Measurements from ENCODE around the gene SCUBE1. TPM values are rescaled to one million over a fixed set of nuclear protein-coding genes. Genes with fewer than 3 reads are reported as not detected.
A peak's percentile ranks its signal among the peaks of the same experiment; 100 is the strongest.

Gene SCUBE1
- total RNA-seq, 1 donor from 2014 or later: 25.9 TPM

- no peak overlapping the region for H3K9ac ChIP-seq
- H3K4me3 ChIP-seq: no peak overlapping the region
- Mint-ChIP-seq H3K4me1 (peaks cover 32% of the 10 kb centered on the region), H3K27ac (no peak overlapping the region), H3K4me3 (no peak overlapping the region), H3K9me3 (no peaks in the 10 kb centered on the region), H3K27me3 (ENCODE audit: insufficient read depth, low read depth) (peaks cover 18% of the 10 kb centered on the region), H3K36me3 (no peaks in the 10 kb centered on the region)
- H3K9me3 ChIP-seq (ENCODE audit: low read depth): no peaks in the 10 kb centered on the region
- no peak overlapping the region for H2AFZ ChIP-seq (replicated peaks)
- peaks cover 22% of the 10 kb centered on the region for H3K4me1 ChIP-seq
- H3K36me3 ChIP-seq: no peaks in the 10 kb centered on the region
- peaks cover 24% of the 10 kb centered on the region for H4K20me1 ChIP-seq (ENCODE audit: low read depth)
- TF ChIP-seq EZH2phosphoT487 (IDR thresholded peaks at IDR 0.05): no peak
- H3K27me3 ChIP-seq: no peaks in the 10 kb centered on the region
- H3F3A ChIP-seq (ENCODE audit: low read depth): peaks cover 16% of the 10 kb centered on the region
- no peak overlapping the region for H3K4me2 ChIP-seq
- DNase-seq (ENCODE audit: low spot score): no peak
- H3K27ac ChIP-seq: no peak overlapping the region
- H3K79me2 ChIP-seq (ENCODE audit: low read depth): no peaks in the 10 kb centered on the region
These were observed 65.1 kb downstream of the SCUBE1 start for GRCh38 chr22:43277987-43278601.

GRCh38 chr22:43277091-43277490 lies 66.1 kb downstream of the SCUBE1 start:
- Histone ChIP-seq H3K36me3 (no peaks in the 10 kb centered on the region), H3K4me3 (no peak overlapping the region), H3K27me3 (no peaks in the 10 kb centered on the region), H3K79me2 (ENCODE audit: low read depth) (no peaks in the 10 kb centered on the region), H3F3A (ENCODE audit: low read depth) (peaks cover 16% of the 10 kb centered on the region), H3K9ac (no peak overlapping the region), H3K9me3 (ENCODE audit: low read depth) (no peaks in the 10 kb centered on the region), H3K4me1 (peaks cover 22% of the 10 kb centered on the region), H3K4me2 (no peak overlapping the region), H4K20me1 (ENCODE audit: low read depth) (peaks cover 31% of the 10 kb centered on the region), H2AFZ (replicated peaks) (no peak overlapping the region), H3K27ac (no peak overlapping the region)
- no peaks in the 10 kb centered on the region for H3K36me3 Mint-ChIP-seq
- H3K4me1 Mint-ChIP-seq: peaks cover 42% of the 10 kb centered on the region
- TF ChIP-seq EZH2 (IDR thresholded peaks at IDR 0.05): no peak
- H3K27me3 Mint-ChIP-seq (ENCODE audit: insufficient read depth, low read depth): peaks cover 22% of the 10 kb centered on the region
- H3K27ac Mint-ChIP-seq: peak overlapping the region; percentile 21
- DNase-seq (ENCODE audit: low spot score): no peak
- H3K4me3 Mint-ChIP-seq: peak overlapping the region; percentile 41
- H3K9me3 Mint-ChIP-seq: no peaks in the 10 kb centered on the region

GRCh38 chr22:43276321-43276720 lies 66.9 kb downstream of the SCUBE1 start:
- Histone ChIP-seq H3K36me3 (no peaks in the 10 kb centered on the region), H3K9me3 (ENCODE audit: low read depth) (no peaks in the 10 kb centered on the region), H3K79me2 (ENCODE audit: low read depth) (no peaks in the 10 kb centered on the region), H3K27me3 (no peaks in the 10 kb centered on the region), H3F3A (ENCODE audit: low read depth) (peaks cover 16% of the 10 kb centered on the region), H2AFZ (replicated peaks) (no peak overlapping the region), H3K27ac (no peak overlapping the region), H4K20me1 (ENCODE audit: low read depth) (peaks cover 37% of the 10 kb centered on the region), H3K4me3 (no peak overlapping the region), H3K4me1 (peaks cover 22% of the 10 kb centered on the region), H3K9ac (no peak overlapping the region), H3K4me2 (no peak overlapping the region)
- no peak for DNase-seq (ENCODE audit: low spot score)
- H3K9me3 Mint-ChIP-seq: no peaks in the 10 kb centered on the region
- H3K36me3 Mint-ChIP-seq: no peaks in the 10 kb centered on the region
- peaks cover 47% of the 10 kb centered on the region for H3K4me1 Mint-ChIP-seq
- no peak for TF ChIP-seq EZH2phosphoT487 (IDR thresholded peaks at IDR 0.05)
- TF ChIP-seq CTCF (IDR thresholded peaks at IDR 0.05): no peak
- no peak for TF ChIP-seq EZH2 (IDR thresholded peaks at IDR 0.05)
- H3K27ac Mint-ChIP-seq: peak overlapping the region; percentile 54
- H3K27me3 Mint-ChIP-seq (ENCODE audit: insufficient read depth, low read depth): peaks cover 17% of the 10 kb centered on the region
- no peak overlapping the region for H3K4me3 Mint-ChIP-seq

- peak overlapping the region; percentile 2 for H3K4me3 Mint-ChIP-seq
- DNase-seq (ENCODE audit: low spot score): peak; percentile 51
- Histone ChIP-seq H3K4me3 (no peak overlapping the region), H3K36me3 (no peaks in the 10 kb centered on the region), H2AFZ (replicated peaks) (no peak overlapping the region), H3K4me2 (peak overlapping the region; percentile 7), H4K20me1 (ENCODE audit: low read depth) (peaks cover 42% of the 10 kb centered on the region), H3K27me3 (no peaks in the 10 kb centered on the region), H3K9ac (no peak overlapping the region), H3K4me1 (peaks cover 22% of the 10 kb centered on the region), H3F3A (ENCODE audit: low read depth) (peaks cover 16% of the 10 kb centered on the region), H3K27ac (no peak overlapping the region), H3K9me3 (ENCODE audit: low read depth) (no peaks in the 10 kb centered on the region), H3K79me2 (ENCODE audit: low read depth) (no peaks in the 10 kb centered on the region)
- no peaks in the 10 kb centered on the region for H3K36me3 Mint-ChIP-seq
- H3K9me3 Mint-ChIP-seq: no peaks in the 10 kb centered on the region
- peaks cover 53% of the 10 kb centered on the region for H3K4me1 Mint-ChIP-seq
- peaks cover 22% of the 10 kb centered on the region for H3K27me3 Mint-ChIP-seq (ENCODE audit: insufficient read depth, low read depth)
- H3K27ac Mint-ChIP-seq: peak overlapping the region; percentile 54
- no peak for TF ChIP-seq EZH2phosphoT487 (IDR thresholded peaks at IDR 0.05)
- no peak for TF ChIP-seq CTCF (IDR thresholded peaks at IDR 0.05)
- TF ChIP-seq EZH2 (IDR thresholded peaks at IDR 0.05): no peak
These were observed 67.4 kb downstream of the SCUBE1 start for GRCh38 chr22:43275545-43276317.
